ENCODE data around the gene CSNK2A3. TPM values are rescaled to one million over a fixed set of nuclear protein-coding genes. Genes with fewer than 3 reads are reported as not detected.

The CSNK2A3 gene
- total RNA-seq, 1 donor from 2014 or later, result 17.4 TPM

GRCh38 chr11:11372461-11372860, 19.4 kb upstream of the CSNK2A3 start:
- no peak overlapping the region for H3K4me3 Mint-ChIP-seq (ENCODE audit: unreplicated experiment)
- H3K9me3 Mint-ChIP-seq (ENCODE audit: unreplicated experiment), result peaks cover 7% of the 10 kb centered on the region
- peaks cover 7% of the 10 kb centered on the region for H3K4me1 Mint-ChIP-seq (ENCODE audit: low read depth, unreplicated experiment)
- peaks cover 5% of the 10 kb centered on the region for H3K36me3 Mint-ChIP-seq (ENCODE audit: unreplicated experiment)
- TF ChIP-seq, protein P1, sequence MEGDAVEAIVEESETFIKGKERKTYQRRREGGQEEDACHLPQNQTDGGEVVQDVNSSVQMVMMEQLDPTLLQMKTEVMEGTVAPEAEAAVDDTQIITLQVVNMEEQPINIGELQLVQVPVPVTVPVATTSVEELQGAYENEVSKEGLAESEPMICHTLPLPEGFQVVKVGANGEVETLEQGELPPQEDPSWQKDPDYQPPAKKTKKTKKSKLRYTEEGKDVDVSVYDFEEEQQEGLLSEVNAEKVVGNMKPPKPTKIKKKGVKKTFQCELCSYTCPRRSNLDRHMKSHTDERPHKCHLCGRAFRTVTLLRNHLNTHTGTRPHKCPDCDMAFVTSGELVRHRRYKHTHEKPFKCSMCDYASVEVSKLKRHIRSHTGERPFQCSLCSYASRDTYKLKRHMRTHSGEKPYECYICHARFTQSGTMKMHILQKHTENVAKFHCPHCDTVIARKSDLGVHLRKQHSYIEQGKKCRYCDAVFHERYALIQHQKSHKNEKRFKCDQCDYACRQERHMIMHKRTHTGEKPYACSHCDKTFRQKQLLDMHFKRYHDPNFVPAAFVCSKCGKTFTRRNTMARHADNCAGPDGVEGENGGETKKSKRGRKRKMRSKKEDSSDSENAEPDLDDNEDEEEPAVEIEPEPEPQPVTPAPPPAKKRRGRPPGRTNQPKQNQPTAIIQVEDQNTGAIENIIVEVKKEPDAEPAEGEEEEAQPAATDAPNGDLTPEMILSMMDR (IDR thresholded peaks at IDR 0.05; ENCODE audit: partially characterized antibody, unreplicated experiment), result no peak
- H3K27me3 Mint-ChIP-seq (ENCODE audit: unreplicated experiment), result peaks cover 5% of the 10 kb centered on the region
- no peak for DNase-seq
- no peak overlapping the region for H3K27ac Mint-ChIP-seq (ENCODE audit: unreplicated experiment)

GRCh38 chr11:11370962-11371303, 17.9 kb upstream of the CSNK2A3 start:
- peaks cover 5% of the 10 kb centered on the region for H3K36me3 Mint-ChIP-seq (ENCODE audit: unreplicated experiment)
- peaks cover 7% of the 10 kb centered on the region for H3K9me3 Mint-ChIP-seq (ENCODE audit: unreplicated experiment)
- peaks cover 5% of the 10 kb centered on the region for H3K27me3 Mint-ChIP-seq (ENCODE audit: unreplicated experiment)
- H3K4me1 Mint-ChIP-seq (ENCODE audit: low read depth, unreplicated experiment), result peaks cover 7% of the 10 kb centered on the region
- no peak for DNase-seq
- H3K4me3 Mint-ChIP-seq (ENCODE audit: unreplicated experiment), result no peak overlapping the region
- TF ChIP-seq, protein P1 (IDR thresholded peaks at IDR 0.05; ENCODE audit: partially characterized antibody, unreplicated experiment), result no peak
- no peak overlapping the region for H3K27ac Mint-ChIP-seq (ENCODE audit: unreplicated experiment)

- H3K4me3 Mint-ChIP-seq (ENCODE audit: unreplicated experiment), result no peak overlapping the region
- no peak for DNase-seq
- peaks cover 7% of the 10 kb centered on the region for H3K4me1 Mint-ChIP-seq (ENCODE audit: low read depth, unreplicated experiment)
- H3K9me3 Mint-ChIP-seq (ENCODE audit: unreplicated experiment), result peaks cover 7% of the 10 kb centered on the region
- H3K27me3 Mint-ChIP-seq (ENCODE audit: unreplicated experiment), result peaks cover 5% of the 10 kb centered on the region
- H3K27ac Mint-ChIP-seq (ENCODE audit: unreplicated experiment), result no peak overlapping the region
- peaks cover 5% of the 10 kb centered on the region for H3K36me3 Mint-ChIP-seq (ENCODE audit: unreplicated experiment)
- TF ChIP-seq, protein P1 (IDR thresholded peaks at IDR 0.05; ENCODE audit: partially characterized antibody, unreplicated experiment), result no peak
Observed at GRCh38 chr11:11370255-11370961, 17.4 kb upstream of the CSNK2A3 start.

- H3K27ac Mint-ChIP-seq (ENCODE audit: unreplicated experiment), result no peak overlapping the region
- no peak overlapping the region for H3K4me3 Mint-ChIP-seq (ENCODE audit: unreplicated experiment)
- no peak for DNase-seq
- no peaks in the 10 kb centered on the region for H3K36me3 Mint-ChIP-seq (ENCODE audit: unreplicated experiment)
- peaks cover 7% of the 10 kb centered on the region for H3K4me1 Mint-ChIP-seq (ENCODE audit: low read depth, unreplicated experiment)
- H3K9me3 Mint-ChIP-seq (ENCODE audit: unreplicated experiment), result peaks cover 1% of the 10 kb centered on the region
- H3K27me3 Mint-ChIP-seq (ENCODE audit: unreplicated experiment), result peaks cover 2% of the 10 kb centered on the region
- TF ChIP-seq, protein P1 (IDR thresholded peaks at IDR 0.05; ENCODE audit: partially characterized antibody, unreplicated experiment), result no peak
Observed at GRCh38 chr11:11366793-11367192, 13.7 kb upstream of the CSNK2A3 start.

GRCh38 chr11:11363674-11364073, 10.6 kb upstream of the CSNK2A3 start:
- no peak for DNase-seq
- Mint-ChIP-seq H3K9me3 (ENCODE audit: unreplicated experiment) (no peaks in the 10 kb centered on the region), H3K27me3 (ENCODE audit: unreplicated experiment) (no peaks in the 10 kb centered on the region), H3K4me3 (ENCODE audit: unreplicated experiment) (no peak overlapping the region), H3K4me1 (ENCODE audit: low read depth, unreplicated experiment) (peaks cover 12% of the 10 kb centered on the region), H3K36me3 (ENCODE audit: unreplicated experiment) (no peaks in the 10 kb centered on the region), H3K27ac (ENCODE audit: unreplicated experiment) (no peak overlapping the region)
- TF ChIP-seq, protein P1 (IDR thresholded peaks at IDR 0.05; ENCODE audit: partially characterized antibody, unreplicated experiment), result no peak

Measured in glutamatergic neuron (in vitro differentiated cells).